ENCODE results near the gene KCTD15.

Gene KCTD15

DNA sequence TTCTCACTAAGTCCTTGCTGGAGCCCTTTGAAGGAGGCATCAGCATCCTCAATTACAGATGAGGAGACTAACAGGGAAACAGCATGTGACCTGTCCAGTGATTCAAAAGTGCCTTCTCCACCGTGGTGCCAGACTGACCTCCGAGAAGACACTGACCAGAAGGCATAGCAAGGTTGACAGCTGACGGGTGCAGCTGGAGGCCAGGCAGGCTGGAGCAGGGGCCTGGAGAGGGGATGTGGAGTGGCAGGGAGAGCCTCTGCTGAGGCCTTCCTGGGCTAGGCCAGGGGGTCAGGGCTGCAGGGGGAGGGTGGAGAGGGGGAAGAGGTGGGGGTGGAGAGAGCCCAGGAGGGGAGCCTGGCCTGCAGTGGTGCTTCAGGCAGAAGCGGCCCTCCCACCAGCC is 66.3 kb downstream of the KCTD15 start:
- DNase-seq, result no peak

DNA sequence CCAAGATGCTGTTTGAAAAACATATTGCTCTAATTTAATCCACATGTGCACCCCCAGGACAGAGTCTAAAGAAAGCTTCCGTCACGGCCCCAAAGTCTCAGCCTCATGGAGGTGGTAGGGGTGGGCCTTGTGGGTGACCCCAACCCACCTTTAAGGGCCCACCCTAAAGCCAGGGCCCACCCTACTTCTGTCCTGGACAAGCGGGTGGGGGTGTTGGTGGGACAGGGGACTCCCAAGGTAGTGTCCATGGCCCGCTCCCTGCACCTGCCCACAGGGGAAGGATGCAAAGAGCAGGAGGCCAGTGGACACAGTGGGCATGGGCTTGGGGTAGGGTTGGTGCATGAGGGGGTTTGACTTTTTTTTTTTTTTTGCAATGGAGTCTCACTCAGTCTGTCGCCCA is 66.8 kb downstream of the KCTD15 start:
- no peak for DNase-seq

GRCh38 chr19:33864311-33864850 is 67.7 kb downstream of the KCTD15 start:
- no peak for DNase-seq

DNA sequence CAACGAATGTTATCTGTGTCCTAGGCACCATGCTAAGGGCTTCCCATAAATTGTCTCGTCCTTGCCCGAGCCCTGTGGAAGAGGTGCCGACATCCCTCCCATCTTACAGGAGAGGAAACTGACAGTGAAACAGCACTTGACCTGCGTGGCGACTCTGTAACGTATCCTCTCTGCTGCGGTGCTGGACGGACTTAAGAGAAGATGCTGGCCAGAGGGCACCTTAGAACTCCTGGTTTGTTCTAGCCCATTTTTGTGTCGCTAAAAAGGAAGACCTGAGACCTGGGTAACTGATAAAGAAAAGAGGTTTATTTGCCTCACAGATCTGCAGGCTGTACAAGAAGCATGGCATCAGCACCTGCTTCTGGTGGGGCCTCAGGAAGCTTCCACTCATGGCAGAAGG is 68.6 kb downstream of the KCTD15 start:
- DNase-seq, result no peak
